ENCODE data around the gene TMEM63B.
"Not testable (repeated sequence)": the region's sequence is repeated elsewhere in the genome, so short reads cannot be mapped to it uniquely, and the experiment has no call there.

TMEM63B gene

GRCh38 chr6:44086931-44087574, 40.3 kb upstream of the TMEM63B start:
- Histone ChIP-seq H3K4me1 (ENCODE audit: control insufficient read depth, insufficient read depth, low read length) (0 out of 2 replicates have a peak, but pooled peaks cover 5% of the 10 kb centered on the region), H3K27me3 (ENCODE audit: control insufficient read depth, insufficient read depth, low read length) (no peaks in the 10 kb centered on the region), H3K36me3 (ENCODE audit: control insufficient read depth, insufficient read depth, low read length) (peaks cover 5% of the 10 kb centered on the region), H3K9me3 (ENCODE audit: control insufficient read depth, insufficient read depth, low read length) (no peaks in the 10 kb centered on the region), H3K27ac (ENCODE audit: low read depth, low read length) (no peak overlapping the region), H3K9ac (ENCODE audit: low read depth, low read length) (no peak overlapping the region), H3K4me3 (ENCODE audit: low read depth, low read length) (no peak overlapping the region)

GRCh38 chr6:44087623-44088022, 39.7 kb upstream of the TMEM63B start:
- H3K36me3 ChIP-seq (ENCODE audit: control insufficient read depth, insufficient read depth, low read length): peaks cover 9% of the 10 kb centered on the region
- no peaks in the 10 kb centered on the region for H3K9me3 ChIP-seq (ENCODE audit: control insufficient read depth, insufficient read depth, low read length)
- H3K27ac ChIP-seq (ENCODE audit: low read depth, low read length): no peak overlapping the region
- H3K4me3 ChIP-seq (ENCODE audit: low read depth, low read length): no peak overlapping the region
- no peaks in the 10 kb centered on the region for H3K27me3 ChIP-seq (ENCODE audit: control insufficient read depth, insufficient read depth, low read length)
- H3K9ac ChIP-seq (ENCODE audit: low read depth, low read length): no peak overlapping the region
- H3K4me1 ChIP-seq (ENCODE audit: control insufficient read depth, insufficient read depth, low read length): 0 out of 2 replicates have a peak, but pooled peaks cover 5% of the 10 kb centered on the region

- Histone ChIP-seq H3K4me3 (ENCODE audit: low read depth, low read length) (no peak overlapping the region), H3K27me3 (ENCODE audit: control insufficient read depth, insufficient read depth, low read length) (no peaks in the 10 kb centered on the region), H3K27ac (ENCODE audit: low read depth, low read length) (no peak overlapping the region), H3K9me3 (ENCODE audit: control insufficient read depth, insufficient read depth, low read length) (no peaks in the 10 kb centered on the region), H3K4me1 (ENCODE audit: control insufficient read depth, insufficient read depth, low read length) (0 out of 2 replicates have a peak, but pooled peaks cover 5% of the 10 kb centered on the region), H3K36me3 (ENCODE audit: control insufficient read depth, insufficient read depth, low read length) (peaks cover 13% of the 10 kb centered on the region), H3K9ac (ENCODE audit: low read depth, low read length) (no peak overlapping the region)
These were observed 38.3 kb upstream of the TMEM63B start for GRCh38 chr6:44088827-44089590.

GRCh38 chr6:44090465-44090864, 36.9 kb upstream of the TMEM63B start:
- Histone ChIP-seq H3K27me3 (ENCODE audit: control insufficient read depth, insufficient read depth, low read length) (no peaks in the 10 kb centered on the region), H3K4me1 (ENCODE audit: control insufficient read depth, insufficient read depth, low read length) (no peaks in the 10 kb centered on the region), H3K36me3 (ENCODE audit: control insufficient read depth, insufficient read depth, low read length) (peaks cover 23% of the 10 kb centered on the region), H3K4me3 (ENCODE audit: low read depth, low read length) (no peak overlapping the region), H3K27ac (ENCODE audit: low read depth, low read length) (no peak overlapping the region), H3K9ac (ENCODE audit: low read depth, low read length) (no peak overlapping the region), H3K9me3 (ENCODE audit: control insufficient read depth, insufficient read depth, low read length) (no peaks in the 10 kb centered on the region)

GRCh38 chr6:44091356-44091755, 36.0 kb upstream of the TMEM63B start:
- H3K27ac ChIP-seq (ENCODE audit: low read depth, low read length); H3K27me3 ChIP-seq (ENCODE audit: control insufficient read depth, insufficient read depth, low read length); H3K4me3 ChIP-seq (ENCODE audit: low read depth, low read length); H3K4me1 ChIP-seq (ENCODE audit: control insufficient read depth, insufficient read depth, low read length); H3K9me3 ChIP-seq (ENCODE audit: control insufficient read depth, insufficient read depth, low read length); H3K9ac ChIP-seq (ENCODE audit: low read depth, low read length): not testable (repeated sequence)
- peaks cover 23% of the 10 kb centered on the region for H3K36me3 ChIP-seq (ENCODE audit: control insufficient read depth, insufficient read depth, low read length)

GRCh38 chr6:44091981-44092884, 35.1 kb upstream of the TMEM63B start:
- Histone ChIP-seq H3K27ac (ENCODE audit: low read depth, low read length) (no peak overlapping the region), H3K4me3 (ENCODE audit: low read depth, low read length) (no peak overlapping the region), H3K27me3 (ENCODE audit: control insufficient read depth, insufficient read depth, low read length) (no peaks in the 10 kb centered on the region), H3K9ac (ENCODE audit: low read depth, low read length) (no peak overlapping the region), H3K9me3 (ENCODE audit: control insufficient read depth, insufficient read depth, low read length) (no peaks in the 10 kb centered on the region), H3K4me1 (ENCODE audit: control insufficient read depth, insufficient read depth, low read length) (no peaks in the 10 kb centered on the region), H3K36me3 (ENCODE audit: control insufficient read depth, insufficient read depth, low read length) (peaks cover 23% of the 10 kb centered on the region)

- Histone ChIP-seq H3K9me3 (ENCODE audit: control insufficient read depth, insufficient read depth, low read length) (no peaks in the 10 kb centered on the region), H3K27me3 (ENCODE audit: control insufficient read depth, insufficient read depth, low read length) (no peaks in the 10 kb centered on the region), H3K4me1 (ENCODE audit: control insufficient read depth, insufficient read depth, low read length) (no peaks in the 10 kb centered on the region), H3K27ac (ENCODE audit: low read depth, low read length) (no peak overlapping the region), H3K4me3 (ENCODE audit: low read depth, low read length) (no peak overlapping the region), H3K9ac (ENCODE audit: low read depth, low read length) (no peak overlapping the region), H3K36me3 (ENCODE audit: control insufficient read depth, insufficient read depth, low read length) (peaks cover 23% of the 10 kb centered on the region)
These were observed 34.3 kb upstream of the TMEM63B start for GRCh38 chr6:44093066-44093465.

GRCh38 chr6:44093750-44094402, 33.5 kb upstream of the TMEM63B start:
- no peaks in the 10 kb centered on the region for H3K9me3 ChIP-seq (ENCODE audit: control insufficient read depth, insufficient read depth, low read length)
- no peak overlapping the region for H3K9ac ChIP-seq (ENCODE audit: low read depth, low read length)
- H3K27ac ChIP-seq (ENCODE audit: low read depth, low read length): no peak overlapping the region
- no peak overlapping the region for H3K4me3 ChIP-seq (ENCODE audit: low read depth, low read length)
- H3K36me3 ChIP-seq (ENCODE audit: control insufficient read depth, insufficient read depth, low read length): peaks cover 23% of the 10 kb centered on the region
- no peaks in the 10 kb centered on the region for H3K27me3 ChIP-seq (ENCODE audit: control insufficient read depth, insufficient read depth, low read length)
- H3K4me1 ChIP-seq (ENCODE audit: control insufficient read depth, insufficient read depth, low read length): no peaks in the 10 kb centered on the region

- H3K4me3 ChIP-seq (ENCODE audit: low read depth, low read length): no peak overlapping the region
- no peaks in the 10 kb centered on the region for H3K9me3 ChIP-seq (ENCODE audit: control insufficient read depth, insufficient read depth, low read length)
- no peaks in the 10 kb centered on the region for H3K4me1 ChIP-seq (ENCODE audit: control insufficient read depth, insufficient read depth, low read length)
- H3K27ac ChIP-seq (ENCODE audit: low read depth, low read length): no peak overlapping the region
- H3K9ac ChIP-seq (ENCODE audit: low read depth, low read length): no peak overlapping the region
- no peaks in the 10 kb centered on the region for H3K27me3 ChIP-seq (ENCODE audit: control insufficient read depth, insufficient read depth, low read length)
- peaks cover 24% of the 10 kb centered on the region for H3K36me3 ChIP-seq (ENCODE audit: control insufficient read depth, insufficient read depth, low read length)
These were observed 32.7 kb upstream of the TMEM63B start for GRCh38 chr6:44094403-44095242.

- not testable (repeated sequence) for H3K27me3 ChIP-seq (ENCODE audit: control insufficient read depth, insufficient read depth, low read length); H3K9me3 ChIP-seq (ENCODE audit: control insufficient read depth, insufficient read depth, low read length); H3K4me3 ChIP-seq (ENCODE audit: low read depth, low read length); H3K4me1 ChIP-seq (ENCODE audit: control insufficient read depth, insufficient read depth, low read length); H3K27ac ChIP-seq (ENCODE audit: low read depth, low read length); H3K9ac ChIP-seq (ENCODE audit: low read depth, low read length)
- H3K36me3 ChIP-seq (ENCODE audit: control insufficient read depth, insufficient read depth, low read length): peaks cover 30% of the 10 kb centered on the region
These were observed 32.1 kb upstream of the TMEM63B start for GRCh38 chr6:44095243-44095623.
